Measurements from ENCODE around the gene GADL1.

Gene GADL1

GRCh38 chr3:30873671-30874070 lies 20.8 kb downstream of the GADL1 start:
- DNase-seq, result no peak

- no peak for DNase-seq
These were observed 21.6 kb downstream of the GADL1 start for GRCh38 chr3:30872879-30873278.

GRCh38 chr3:30871720-30872119 lies 22.7 kb downstream of the GADL1 start:
- DNase-seq, result no peak

GRCh38 chr3:30864836-30865235 lies 29.6 kb downstream of the GADL1 start:
- DNase-seq, result no peak

- DNase-seq, result no peak
These were observed 30.3 kb downstream of the GADL1 start for GRCh38 chr3:30864132-30864531.

GRCh38 chr3:30862004-30862403 lies 32.5 kb downstream of the GADL1 start:
- DNase-seq, result no peak

- DNase-seq, result no peak
These were observed 35.5 kb downstream of the GADL1 start for GRCh38 chr3:30858894-30859389.

- peak; percentile 8 for DNase-seq
These were observed 38.8 kb downstream of the GADL1 start for GRCh38 chr3:30855400-30856292.

GRCh38 chr3:30852833-30853232 lies 41.6 kb downstream of the GADL1 start:
- no peak for DNase-seq

GRCh38 chr3:30848087-30848779 lies 46.2 kb downstream of the GADL1 start:
- DNase-seq, result no peak

- no peak for DNase-seq
These were observed 46.9 kb downstream of the GADL1 start for GRCh38 chr3:30847592-30847991.

GRCh38 chr3:30845606-30846005 lies 48.9 kb downstream of the GADL1 start:
- DNase-seq, result no peak

GRCh38 chr3:30843877-30844276 lies 50.6 kb downstream of the GADL1 start:
- DNase-seq, result no peak

- DNase-seq, result no peak
These were observed 58.3 kb downstream of the GADL1 start for GRCh38 chr3:30836141-30836540.

GRCh38 chr3:30835667-30836066 lies 58.8 kb downstream of the GADL1 start:
- no peak for DNase-seq

GRCh38 chr3:30832961-30833575 lies 61.4 kb downstream of the GADL1 start:
- DNase-seq, result no peak

- DNase-seq, result no peak
These were observed 67.4 kb downstream of the GADL1 start for GRCh38 chr3:30827080-30827479.

- no peak for DNase-seq
These were observed 67.9 kb downstream of the GADL1 start for GRCh38 chr3:30826531-30826942.

GRCh38 chr3:30819067-30819798 lies 75.2 kb downstream of the GADL1 start:
- DNase-seq, result no peak

- DNase-seq, result no peak
These were observed 80.7 kb downstream of the GADL1 start for GRCh38 chr3:30813734-30814133.

- no peak for DNase-seq
These were observed 83.2 kb downstream of the GADL1 start for GRCh38 chr3:30811151-30811795.

- no peak for DNase-seq
These were observed 83.8 kb downstream of the GADL1 start for GRCh38 chr3:30810625-30811024.
